Activated T-cell treated with anti-CD3 and anti-CD28 coated beads for 48 hours (primary cell): ENCODE data around the gene MINDY2.

Experiments used
- DNase-seq: peaks from one replicate; pipeline ENCODE4 v3.0.0-alpha.2; 2020; ENCODE audit warnings: low read depth

MINDY2 gene

GRCh38 chr15:58770857-58771620, at the start of gene MINDY2:
MINDY2 (plus strand) TSS chr15:58771302; CDS start chr15:58771396, 94 bp downstream.
- peak; percentile 98 for DNase-seq

DNA sequence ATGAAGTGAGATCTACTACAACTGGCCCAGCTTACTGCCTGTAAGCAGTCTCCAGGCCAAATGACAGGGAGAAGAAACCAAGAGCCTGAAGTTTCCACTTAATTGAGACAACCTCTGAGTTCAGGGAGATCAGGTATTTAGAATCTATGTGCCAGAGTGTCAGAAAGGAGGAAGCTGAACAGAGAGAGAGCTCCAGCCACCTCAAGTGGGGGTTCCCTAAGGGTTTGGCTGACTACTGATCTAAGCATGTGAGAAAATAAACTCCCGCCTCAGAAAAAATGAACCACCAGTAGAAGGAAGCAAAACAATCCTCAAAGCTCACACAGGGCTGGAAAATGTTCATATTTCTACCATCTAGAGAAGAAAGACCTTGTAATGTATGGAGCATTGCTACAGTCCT, 46.6 kb upstream of the MINDY2 start:
- no peak for DNase-seq

DNA sequence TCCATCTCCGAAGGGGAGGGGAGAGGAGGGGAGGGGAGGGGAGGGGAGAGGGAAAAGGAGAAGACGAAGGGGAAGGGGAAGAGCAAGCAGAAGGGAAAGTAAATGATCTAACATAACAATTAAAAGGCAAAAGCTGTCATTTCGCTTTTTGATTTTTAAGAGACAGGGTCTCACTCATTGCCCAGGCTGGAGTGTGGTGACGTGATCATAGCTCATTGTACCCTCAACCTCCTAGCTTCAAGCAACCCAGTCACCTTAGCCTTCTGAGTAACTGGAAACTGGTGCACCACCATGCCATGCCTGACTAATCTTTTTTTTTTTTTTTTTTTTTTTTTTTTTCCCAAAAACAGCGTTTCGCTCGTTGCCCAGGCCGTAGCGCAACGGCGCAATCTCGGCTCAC, 44.2 kb upstream of the MINDY2 start:
- DNase-seq = no peak

- DNase-seq = no peak
These were observed 39.2 kb upstream of the MINDY2 start for GRCh38 chr15:58731756-58732535.

- no peak for DNase-seq
These were observed 38.3 kb upstream of the MINDY2 start for GRCh38 chr15:58732625-58733363.

- DNase-seq = no peak
These were observed 36.2 kb upstream of the MINDY2 start for GRCh38 chr15:58734859-58735258.

GRCh38 chr15:58736018-58736643, 35.0 kb upstream of the MINDY2 start:
- no peak for DNase-seq

- DNase-seq = no peak
These were observed 33.8 kb upstream of the MINDY2 start for GRCh38 chr15:58737298-58737697.

DNA sequence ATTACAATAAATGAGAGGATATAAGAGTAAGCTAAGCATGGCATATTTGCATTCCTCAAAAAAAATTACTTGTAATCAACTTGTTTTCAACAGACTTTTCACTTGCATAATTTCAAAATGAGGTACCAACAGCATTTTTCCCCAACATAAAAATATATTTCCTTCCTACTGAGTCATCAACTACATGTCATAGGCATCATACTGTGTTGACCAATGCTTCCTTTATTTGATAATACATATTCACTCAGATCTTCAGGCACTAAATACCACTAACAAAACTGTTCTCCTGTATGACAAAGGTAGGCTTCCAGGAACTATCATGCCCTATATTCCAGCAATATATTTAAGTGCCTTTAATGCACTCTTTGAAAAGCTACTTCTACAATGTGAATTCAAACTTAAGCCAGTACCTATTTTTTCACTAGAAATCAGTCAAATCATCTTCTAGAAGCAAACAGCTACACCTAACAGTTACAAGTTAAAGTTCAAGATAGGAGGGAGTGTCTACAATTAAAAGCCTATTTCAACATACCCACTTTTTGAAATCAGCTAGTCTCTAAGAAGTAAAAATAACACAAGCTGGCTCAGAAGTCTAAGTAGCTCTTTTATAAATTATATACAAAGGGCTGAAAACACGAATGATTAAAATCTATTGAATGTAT, 32.9 kb upstream of the MINDY2 start:
- DNase-seq = no peak

GRCh38 chr15:58740436-58740835, 30.7 kb upstream of the MINDY2 start:
- DNase-seq = no peak

DNA sequence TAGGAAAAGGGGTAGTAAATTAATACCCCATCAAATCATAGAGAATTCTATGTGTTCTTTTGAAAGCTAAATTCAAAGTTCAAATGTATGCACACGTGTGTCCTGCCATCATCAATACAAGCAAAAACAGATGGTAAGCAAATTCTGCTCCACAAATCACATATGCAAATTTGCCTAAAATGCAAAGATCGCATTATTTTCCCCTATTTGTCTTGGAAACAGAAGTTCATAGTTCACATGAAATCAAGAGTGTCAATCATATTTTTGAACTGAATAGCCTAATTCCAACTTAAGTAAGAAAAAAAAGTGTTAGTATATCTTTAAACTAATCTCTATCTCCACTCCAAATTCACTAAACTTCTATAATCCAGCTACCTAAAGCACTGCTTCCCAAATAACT, 30.1 kb upstream of the MINDY2 start:
- no peak for DNase-seq

- no peak for DNase-seq
These were observed 28.9 kb upstream of the MINDY2 start for GRCh38 chr15:58742022-58742813.

- no peak for DNase-seq
These were observed 28.1 kb upstream of the MINDY2 start for GRCh38 chr15:58742819-58743502.

- no peak for DNase-seq
These were observed 24.9 kb upstream of the MINDY2 start for GRCh38 chr15:58746174-58746573.

DNA sequence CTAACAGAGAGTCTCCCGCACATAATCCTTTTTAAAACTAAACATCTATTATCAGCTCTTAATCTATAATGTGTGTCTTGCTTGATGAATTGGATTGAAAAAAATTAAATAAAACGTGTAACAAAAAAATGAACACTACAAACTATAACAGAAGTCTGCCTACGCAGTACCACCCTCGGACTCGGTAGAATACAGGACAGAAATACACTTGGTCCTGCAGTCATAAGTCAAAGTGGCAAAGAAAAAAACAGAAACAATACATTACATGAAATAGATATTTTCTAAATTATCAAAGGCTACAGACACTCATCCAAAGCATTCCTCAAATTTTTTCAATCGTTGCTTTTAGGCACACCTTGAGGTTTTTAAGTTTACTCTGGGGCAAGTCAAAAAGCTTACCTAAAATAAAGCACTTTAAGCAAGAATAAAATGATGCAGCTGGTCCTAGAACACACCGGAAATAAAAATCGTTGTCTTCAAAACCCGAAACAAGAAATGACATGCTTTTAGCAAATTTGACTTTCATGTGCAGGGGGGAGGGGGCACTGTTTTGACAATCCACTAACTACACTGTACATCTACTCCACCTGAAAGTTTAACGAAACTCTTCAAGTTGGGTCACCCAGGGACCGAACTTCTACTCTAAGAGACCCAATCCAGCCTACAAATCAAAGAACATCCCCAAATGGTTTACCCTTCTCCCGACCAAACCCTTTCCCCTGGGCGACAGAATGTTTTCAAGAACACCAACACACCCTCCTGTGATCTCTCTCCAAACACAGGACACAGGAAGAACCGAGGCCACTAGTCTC, 22.9 kb upstream of the MINDY2 start:
- peak; percentile 15 for DNase-seq

- DNase-seq = peak; percentile 33
These were observed 22.1 kb upstream of the MINDY2 start for GRCh38 chr15:58748852-58749531.

DNA sequence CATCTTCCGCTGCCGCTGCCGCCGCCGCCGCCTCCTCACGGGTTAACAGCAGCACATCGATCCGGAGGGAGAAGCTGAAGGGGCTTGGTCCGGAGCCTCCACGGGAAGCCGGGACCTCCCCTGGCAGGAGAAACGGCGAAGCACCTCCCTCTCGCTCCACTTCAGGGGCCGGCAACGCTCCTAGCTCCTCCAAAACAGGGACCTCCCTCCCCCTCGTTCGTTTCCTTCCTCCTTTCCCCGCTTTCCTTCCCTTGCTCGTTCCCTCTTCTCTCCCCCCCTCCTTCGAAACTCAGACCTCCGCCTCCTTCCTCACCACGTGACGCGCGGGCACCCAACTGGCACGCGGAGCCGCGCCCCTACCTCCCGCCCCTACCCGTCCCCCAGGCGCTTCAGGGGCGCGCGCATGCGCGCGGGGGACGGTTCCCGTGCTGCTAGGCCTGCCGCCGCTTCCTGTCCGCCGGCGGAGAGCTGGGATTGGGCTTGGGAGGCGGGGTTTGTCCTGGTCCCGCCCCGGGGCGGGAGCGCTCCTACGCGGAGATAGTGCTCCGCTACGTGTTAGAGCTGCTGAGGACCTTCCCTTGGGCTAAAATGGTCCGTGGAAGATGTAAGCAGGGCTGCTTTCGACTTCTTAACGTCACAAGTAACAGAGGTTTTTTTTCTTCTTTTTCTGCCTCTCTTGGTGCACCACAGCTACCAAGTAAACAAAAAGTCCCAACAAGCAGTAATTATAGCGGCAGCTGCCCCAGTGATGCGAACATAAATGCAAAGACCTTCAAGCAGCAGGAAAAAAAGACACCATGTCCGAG, 21.4 kb upstream of the MINDY2 start, which contains the start of gene ADAM10:
Gene ADAM10 (minus strand): TSS at position 176 of the 806 bp plus-strand sequence. CDS start 173 bp downstream, at position 3.
- peak; percentile 100 for DNase-seq

DNA sequence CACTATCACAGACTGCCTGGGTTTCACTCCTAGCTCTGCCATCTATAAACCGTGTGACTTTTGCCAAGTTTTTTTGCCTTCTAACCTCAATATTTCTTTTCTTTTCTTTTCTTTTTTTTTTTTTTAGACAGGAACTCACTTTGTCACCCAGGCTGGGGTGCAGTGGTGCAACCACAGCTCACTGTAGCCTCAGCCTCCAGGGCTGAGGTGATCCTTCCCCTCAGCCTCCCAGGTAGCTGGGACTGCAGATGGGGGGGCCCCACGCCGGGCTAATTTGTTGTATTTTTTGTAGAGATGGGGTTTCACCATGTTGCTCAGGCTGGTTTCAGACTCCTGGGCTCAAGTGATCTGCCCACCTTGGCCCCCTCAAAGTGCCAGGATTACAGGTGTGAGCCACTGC, 18.4 kb upstream of the MINDY2 start:
- no peak for DNase-seq
